Left cardiac atrium (tissue), 4 donors: ENCODE results near the gene EVPL. TPM values are rescaled to one million over a fixed set of nuclear protein-coding genes. Genes with fewer than 3 reads are reported as not detected.

Experiments used
- ATAC-seq, 2 donors: fragments of 200-7000 bp; cut with Tn5 transposase; one replicate each; pipeline ENCODE4 v1.9.1; 2020; ENCODE audit warnings: mild to moderate bottlenecking in 2 of 2, moderate library complexity in 2 of 2
- DNase-seq: peaks from one replicate; pipeline ENCODE4 v3.0.0-alpha.2; 2020
- intact Hi-C, 2 donors: fragments of 100-400 bp; cut with DNase I; formaldehyde crosslinking; loops; one replicate each; pipeline versions ENCODE4 v1.14.1 to v1.15.1; 2022 to 2023
- total RNA-seq, 2 donors: library from RNA; stranded (reverse); fragmentation: NEBNext Ultra II Directional; extraction: Animal tissue kit (Norgen Biotek cat#: 25700); gene quantifications; one replicate each; pipeline ENCODE4 v1.2.1, GENCODE V29; 2021
- donor health status: DM: no; HTN: yes; CAD: no.
- donor health status: DM: no; HTN: yes; CAD: no; lungs with severe emphysema.
- donor health status: DM: yes; HTN: yes; CAD: no.
- donor health status: Dilated cardiomyopathy.

The EVPL gene
- total RNA-seq, 2 donors from 2014 or later = 0.29 to 0.39 TPM

DNA sequence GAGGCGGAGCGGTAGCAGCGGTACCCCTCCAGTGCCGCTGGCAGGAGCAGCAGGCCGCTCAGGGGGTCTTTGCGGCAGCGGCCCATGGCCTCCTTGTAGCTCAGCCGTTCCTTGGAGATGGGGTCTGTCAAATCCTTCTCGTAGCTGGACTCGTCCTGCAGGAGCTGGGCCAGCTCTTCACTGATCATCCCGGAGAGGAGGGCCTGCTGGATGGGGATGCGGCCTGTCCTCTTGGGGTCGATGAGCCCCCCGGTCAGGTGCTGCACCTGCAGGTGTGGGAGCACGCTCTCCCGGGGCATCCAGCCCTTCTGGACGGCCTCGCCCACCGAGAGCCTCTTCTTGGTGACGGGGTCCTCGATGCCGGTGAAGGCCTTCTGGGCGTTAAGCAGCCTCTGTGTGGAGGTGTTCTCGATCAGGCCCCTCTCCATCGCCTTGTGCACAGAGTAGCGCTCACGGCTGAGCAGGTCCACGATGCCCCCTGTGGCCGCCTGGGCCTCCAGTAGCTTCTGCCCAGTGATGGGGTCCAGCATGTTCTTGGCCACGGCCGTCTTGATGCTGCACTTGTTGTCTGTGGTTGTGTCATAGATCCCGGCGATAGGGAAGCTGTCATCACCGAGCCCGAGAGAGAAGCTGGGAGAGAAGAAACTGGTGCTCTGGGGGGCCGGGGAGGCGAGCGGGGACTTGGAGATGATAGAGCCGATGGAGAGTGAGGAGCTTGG, 19.8 kb downstream of the EVPL start:
- intact Hi-C loops = loop anchor here (2.0 to 5.0 kb wide), 2 partner anchors 100 to 102 kb away; partner anchors contain the start of gene MRPL38 (in 1 of the 2)
- ATAC-seq (no peak), DNase-seq (no peak)

DNA sequence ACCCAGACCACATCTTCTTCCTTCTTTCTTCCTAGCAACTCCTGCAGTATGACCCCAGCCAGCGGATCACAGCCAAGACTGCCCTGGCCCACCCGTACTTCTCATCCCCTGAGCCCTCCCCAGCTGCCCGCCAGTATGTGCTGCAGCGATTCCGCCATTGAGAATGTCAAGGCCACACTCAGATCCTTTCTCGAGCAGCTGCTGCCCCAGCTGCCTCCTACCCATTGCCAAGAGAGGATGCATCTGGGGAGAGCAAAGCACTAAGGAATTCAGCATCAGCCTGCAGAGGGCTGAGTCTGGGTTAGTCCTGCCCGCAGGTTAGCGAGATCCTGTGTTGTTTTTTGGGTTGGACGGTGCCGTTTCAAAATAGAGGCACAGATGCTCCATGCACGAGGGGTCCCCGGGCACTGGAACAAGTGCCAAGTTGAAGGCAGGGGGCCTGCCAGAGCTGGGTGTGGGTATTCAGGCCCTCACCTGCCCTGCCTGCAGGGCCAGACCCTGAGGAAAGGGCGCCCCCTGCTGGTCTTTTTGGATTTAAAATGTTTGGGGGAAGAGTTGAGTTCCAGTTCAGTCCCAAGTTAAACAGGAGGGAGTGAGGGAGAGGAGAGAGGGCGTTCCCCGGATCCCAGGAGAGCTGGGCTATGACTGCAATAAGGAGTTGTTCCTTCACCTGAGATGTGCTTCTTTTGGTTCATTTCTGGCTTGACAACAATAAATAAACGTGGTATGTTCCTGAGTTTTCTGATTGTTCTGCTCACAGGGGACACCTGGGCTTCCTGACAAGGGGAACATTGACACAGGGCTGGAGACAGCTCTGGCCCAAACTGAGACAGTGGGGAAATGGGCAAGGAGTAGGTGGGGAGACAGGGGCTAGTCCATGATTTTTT, 21.6 kb downstream of the EVPL start:
- peak; percentile 66 to 74 for ATAC-seq
- DNase-seq = peak; percentile 82
- intact Hi-C loops = loop anchor here (2.0 to 5.0 kb wide), 2 partner anchors 98 to 101 kb away; partner anchors contain the start of gene MRPL38 (in 1 of the 2)

DNA sequence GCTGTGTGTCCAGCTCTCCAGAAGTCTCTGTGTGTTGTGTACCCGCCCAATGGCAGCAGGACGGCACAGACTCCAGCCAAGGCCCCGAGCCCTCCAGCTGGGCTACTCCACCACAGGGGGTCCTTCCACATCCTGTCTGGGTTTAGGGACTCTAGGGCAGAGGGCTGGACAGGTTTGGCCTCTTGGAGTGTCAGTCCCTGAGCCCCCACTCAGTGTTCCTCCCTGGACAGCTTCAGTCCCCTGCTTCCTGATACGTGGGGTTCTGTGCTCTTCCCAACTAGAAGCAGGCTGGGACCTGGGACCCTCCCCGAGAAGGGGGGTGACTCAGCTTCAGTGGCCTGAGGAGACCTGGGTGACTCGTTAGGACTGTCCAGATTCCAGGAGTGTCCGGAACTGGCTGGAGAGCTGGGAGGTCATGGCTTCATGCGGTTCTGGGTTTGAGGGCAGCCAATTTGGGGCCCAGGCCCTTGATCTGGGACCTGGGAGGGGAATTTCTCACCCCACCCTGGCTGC, 22.3 kb downstream of the EVPL start:
- intact Hi-C loops = loop anchor here in 1 of 2 donors (5.0 kb wide), 1 partner anchor 98 kb away; no protein-coding TSS in a partner anchor
- DNase-seq (no peak), ATAC-seq (peak in 1 of 2 donors; percentile 4)

DNA sequence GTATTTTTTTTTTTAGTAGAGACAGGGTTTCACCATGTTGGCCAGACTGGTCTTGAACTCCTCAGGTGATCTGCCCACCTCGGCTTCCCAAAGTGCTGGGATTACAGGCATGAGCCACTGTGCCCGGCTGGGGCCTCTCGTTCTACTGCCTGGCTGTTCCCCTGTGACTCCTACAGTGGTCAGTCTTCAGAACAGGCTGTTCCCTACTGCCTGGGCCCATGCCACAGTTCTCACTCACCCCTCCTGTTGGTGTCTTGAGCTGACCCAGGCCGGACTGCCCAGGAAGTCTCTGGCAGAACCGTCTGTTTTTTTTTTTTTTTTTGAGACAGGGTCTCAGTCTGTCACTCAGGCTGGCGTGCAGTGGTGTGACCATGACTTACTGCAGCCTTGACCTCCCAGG, 23.2 kb downstream of the EVPL start:
- ATAC-seq = no peak
- intact Hi-C loops = no loop called here

DNA sequence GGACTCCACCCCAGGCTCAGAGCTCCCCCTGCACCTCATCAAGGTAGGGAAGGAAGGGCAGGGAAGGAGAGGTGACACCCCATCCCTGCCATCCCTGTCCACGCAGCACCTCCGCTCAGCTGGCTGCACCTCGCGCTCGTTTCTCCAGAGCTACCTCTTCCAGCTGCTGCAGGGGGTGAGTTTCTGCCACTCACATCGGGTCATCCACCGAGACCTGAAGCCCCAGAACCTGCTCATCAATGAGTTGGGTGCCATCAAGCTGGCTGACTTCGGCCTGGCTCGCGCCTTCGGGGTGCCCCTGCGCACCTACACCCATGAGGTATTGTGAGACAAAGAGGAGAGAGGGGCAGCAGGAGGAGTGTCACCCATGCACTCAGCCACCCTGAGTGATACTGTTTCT, 25.0 kb downstream of the EVPL start:
- no peak for ATAC-seq
- intact Hi-C loops = no loop called here

More for the DNA sequence above, 23.2 kb downstream of the EVPL start:
- DNase-seq = no peak

DNA sequence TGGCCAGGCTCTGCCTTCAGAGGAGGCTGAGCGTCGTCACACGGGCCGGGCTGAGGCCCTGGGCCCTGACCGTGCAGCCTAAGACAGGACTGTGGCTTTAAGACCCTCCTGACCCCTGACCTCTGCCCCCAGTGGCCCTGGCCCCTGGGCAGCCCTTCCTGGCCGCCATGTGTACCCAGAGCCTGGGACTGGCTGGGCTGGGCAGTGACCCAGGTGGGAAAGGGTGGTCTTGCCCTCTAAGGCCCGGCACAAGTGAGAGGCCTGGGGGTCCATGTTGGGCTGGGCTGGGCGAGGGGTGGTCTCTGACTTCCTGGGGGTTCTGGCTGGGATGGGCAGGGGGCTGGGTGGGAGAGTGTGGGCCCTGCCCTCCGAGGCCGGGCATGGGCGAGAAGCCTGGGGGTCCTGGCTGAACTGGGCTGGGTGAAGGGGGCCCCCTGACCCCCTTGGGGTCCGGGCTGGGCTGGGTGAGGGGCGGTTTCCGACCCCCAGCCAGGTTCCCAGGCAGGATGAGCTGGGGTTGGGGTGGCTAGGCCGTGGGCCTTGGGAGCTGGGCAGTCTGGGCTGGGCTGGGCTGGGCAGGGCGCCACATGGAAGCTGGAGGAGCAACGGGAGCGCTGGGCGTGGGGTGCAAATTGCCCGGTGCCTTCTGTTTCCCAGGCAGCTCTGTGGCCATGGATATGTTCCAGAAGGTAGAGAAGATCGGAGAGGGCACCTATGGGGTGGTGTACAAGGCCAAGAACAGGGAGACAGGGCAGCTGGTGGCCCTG, 26.2 kb downstream of the EVPL start, which contains the start of gene CDK3:
TSS of gene CDK3 (plus strand) at position 101 of the 767 bp plus-strand sequence. CDS start at position 672, 571 bp downstream.
- DNase-seq = peak; percentile 18
- no peak for ATAC-seq
- intact Hi-C loops = no loop called here

More for the DNA sequence above, 25.0 kb downstream of the EVPL start:
- DNase-seq = peak; percentile 15

DNA sequence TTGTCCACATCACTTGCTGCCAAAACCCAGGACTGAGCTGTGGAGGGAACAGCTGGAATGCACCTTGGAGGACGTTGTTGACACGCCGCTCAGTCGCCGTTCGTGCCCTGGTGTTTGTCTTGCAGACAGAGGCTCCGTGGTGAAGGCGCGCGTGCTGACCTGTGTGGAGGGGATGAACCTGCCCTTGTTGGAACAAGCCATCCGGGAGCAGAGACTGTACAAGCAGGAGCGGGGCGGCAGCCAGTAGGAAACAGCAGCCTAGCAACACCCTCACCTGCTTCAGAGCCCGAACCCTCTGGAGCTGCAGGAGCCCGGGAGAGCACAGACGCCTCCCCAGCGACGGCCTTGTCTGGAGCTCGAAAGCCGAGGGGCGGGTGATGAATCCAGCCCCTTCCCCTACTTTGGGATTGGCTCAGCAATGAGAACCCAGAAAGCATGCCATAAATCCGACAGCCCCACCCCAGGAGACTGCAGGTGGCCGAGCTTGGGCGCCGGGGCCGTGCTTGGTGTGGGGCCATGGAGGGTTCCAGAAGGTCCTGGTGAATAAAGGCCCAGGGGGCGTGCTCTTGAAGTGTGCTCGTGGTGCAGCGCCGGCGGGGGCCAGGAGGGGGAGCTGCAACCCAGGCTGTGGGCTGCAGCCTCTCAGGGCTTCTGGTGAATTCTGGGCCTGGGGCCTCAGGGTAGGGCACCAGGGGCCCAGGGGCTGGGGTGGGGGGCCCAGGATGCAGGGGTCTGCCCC, 26.9 kb downstream of the EVPL start:
- intact Hi-C loops = no loop called here
- ATAC-seq = peak in 1 of 2 donors; percentile 18

DNA sequence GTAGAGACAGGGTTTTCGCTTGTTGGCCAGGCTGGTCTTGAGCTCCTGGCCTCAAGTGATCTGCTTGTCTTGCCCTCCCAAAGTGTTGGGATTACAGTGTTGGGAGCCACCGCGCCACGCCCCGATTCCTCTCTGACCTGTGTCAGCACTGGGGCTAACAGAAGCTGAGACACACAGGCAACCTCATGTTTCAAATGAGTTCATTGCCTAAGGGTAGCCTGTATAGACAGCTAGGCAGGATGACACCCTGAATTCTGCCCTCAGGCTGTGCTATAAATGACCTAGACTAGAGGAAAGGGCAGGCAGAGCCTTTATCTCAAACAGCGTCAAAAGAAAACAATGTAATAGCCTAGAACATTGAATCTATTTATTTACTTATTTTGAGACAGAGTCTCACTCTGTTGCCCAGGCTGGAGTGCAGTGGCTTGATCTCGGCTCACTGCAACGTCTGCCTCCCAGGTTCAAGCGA, 28.7 kb downstream of the EVPL start:
- intact Hi-C loops = no loop called here
- DNase-seq (no peak), ATAC-seq (no peak)

More for the DNA sequence above, 26.9 kb downstream of the EVPL start:
- DNase-seq = peak; percentile 38

DNA sequence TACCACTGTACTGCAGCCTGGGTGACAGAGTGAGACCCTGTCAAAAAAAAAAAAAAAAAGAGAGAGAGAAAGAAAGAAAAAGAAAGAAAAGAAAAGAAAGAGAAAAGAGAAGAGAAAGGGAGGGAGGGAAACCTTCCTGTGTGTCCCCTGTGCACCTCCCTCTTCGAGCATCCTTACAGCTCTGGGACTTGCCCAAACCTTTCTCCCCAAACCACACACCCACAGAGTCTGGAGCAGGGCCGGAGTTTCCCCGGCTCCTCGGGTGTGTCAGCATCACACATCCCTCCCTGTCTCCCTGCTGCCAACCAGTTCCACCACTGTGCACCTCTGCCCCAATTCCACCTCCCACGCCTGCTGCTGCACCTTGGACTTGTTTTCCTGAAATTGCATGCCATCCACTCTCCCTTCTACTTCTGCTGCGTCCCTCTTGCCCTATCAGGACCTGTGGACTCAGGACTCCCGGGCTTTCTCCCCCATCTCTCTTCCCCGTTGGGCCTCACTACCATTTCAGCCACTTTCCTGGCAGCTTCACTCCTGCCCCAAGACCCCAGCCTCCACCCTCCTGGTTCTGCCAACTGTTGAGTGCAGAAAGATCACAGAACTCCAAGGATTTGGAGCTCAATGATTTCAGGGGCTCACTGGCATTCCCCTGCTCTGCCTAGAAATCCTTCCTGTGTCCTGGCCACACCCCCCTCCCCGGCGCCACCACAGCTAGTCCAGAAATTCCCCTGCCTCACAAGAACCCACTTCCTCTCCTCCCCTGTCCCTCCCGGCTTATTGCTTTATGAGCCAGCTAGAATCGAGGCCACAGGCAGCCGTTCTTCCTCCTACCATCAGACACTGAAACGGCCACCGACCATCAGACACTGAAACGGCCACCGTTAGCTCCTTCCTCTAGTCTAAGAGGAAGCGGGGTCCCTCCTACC, 30.2 kb downstream of the EVPL start:
- ATAC-seq (peak in 1 of 2 donors; percentile 70), DNase-seq (no peak)
- intact Hi-C loops = no loop called here

DNA sequence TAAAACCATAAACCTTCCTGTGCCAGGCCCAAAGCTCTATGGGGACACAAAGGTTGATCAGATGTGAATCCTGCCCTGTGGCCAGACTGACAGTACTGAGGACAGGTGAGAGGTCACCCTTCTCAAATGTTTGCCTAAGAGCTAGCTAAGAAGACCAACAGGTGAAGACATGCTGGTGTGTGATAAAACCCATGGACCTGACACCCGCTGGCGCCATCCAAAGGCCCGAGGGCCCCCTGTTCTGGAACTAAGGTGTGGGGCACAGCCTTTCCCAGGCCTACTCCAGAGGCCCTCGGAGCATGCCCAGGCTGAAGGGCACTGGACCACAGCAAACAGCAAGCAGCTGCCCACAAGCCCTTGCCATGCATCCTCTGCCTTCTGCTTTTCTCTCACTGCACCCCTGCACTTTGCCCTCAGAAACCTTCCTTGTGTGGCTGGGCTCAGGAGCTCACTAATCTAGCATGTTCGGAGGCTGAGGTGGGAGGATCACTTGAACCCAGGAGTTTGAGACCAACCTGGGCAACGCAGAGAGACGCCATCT, 31.7 kb downstream of the EVPL start:
- DNase-seq (no peak), ATAC-seq (no peak)
- intact Hi-C loops = no loop called here

DNA sequence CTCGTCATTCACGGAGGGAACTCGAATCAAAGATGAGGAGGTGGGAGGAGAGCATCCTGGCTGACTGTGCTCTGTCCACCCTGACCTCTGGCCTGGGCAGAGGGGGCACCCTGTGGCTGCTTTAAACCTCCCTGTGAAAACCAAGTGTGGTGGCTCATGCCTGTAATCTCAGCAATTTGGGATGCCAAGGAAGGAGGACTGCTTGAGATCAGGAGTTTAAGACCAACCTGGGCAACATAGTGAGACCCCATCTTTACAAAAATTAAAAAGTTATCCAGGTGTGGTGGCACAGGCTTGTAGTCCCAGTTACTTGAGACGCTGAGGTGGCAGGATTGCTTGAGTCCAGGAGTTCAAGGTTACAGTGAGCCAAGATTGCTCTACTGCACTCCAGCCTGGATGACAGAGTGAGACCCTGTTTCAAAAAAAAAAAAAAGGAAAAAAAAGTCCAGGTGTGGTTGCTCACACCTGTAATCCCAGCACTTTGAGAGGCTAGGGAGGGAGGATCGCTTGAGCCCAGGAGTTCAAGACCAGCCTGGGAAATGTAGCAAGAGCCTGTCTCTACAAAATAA, 32.2 kb downstream of the EVPL start:
- intact Hi-C loops = no loop called here
- DNase-seq (no peak), ATAC-seq (no peak)

DNA sequence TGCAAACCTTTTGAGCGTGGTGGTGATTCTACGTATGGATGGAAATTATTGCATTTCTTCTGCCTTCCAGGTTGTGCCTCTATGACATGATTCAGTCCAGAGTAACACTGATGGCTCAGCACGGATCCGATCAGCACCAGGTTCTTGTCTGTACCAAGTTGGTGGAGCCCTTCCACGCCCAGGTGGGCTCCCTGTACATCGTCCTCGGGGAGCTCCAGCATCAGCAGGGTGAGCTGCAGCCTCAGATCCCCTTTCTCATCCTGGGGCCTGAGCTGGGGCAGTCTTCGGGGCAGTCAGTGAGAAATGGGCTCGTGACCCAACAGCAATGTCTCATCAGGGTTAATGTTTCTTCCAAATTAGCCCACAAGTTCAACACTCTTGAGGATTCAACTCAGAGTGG, 35.7 kb downstream of the EVPL start:
- DNase-seq = no peak
- intact Hi-C loops = no loop called here
- no peak for ATAC-seq

DNA sequence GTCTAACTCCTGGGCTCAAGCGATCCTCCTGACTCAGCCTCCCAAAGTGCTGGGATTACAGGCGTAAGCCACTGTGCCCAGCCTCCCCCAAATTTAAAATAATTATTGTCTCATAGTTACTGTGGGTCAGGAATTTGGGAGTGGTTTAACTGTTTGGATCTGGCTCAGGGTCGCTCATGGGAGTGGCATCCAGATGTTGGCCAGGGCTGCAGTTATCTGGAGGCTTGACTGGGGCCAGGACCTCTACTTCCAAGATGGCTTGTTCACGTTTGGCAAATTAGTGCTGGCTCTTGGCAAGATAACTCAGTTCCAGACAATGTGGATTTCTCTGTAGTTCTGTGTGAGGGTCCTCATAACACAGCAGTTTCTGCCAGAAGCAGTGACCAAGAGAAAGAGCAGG, 40.1 kb downstream of the EVPL start:
- ATAC-seq = no peak
- no peak for DNase-seq
- intact Hi-C loops = no loop called here

DNA sequence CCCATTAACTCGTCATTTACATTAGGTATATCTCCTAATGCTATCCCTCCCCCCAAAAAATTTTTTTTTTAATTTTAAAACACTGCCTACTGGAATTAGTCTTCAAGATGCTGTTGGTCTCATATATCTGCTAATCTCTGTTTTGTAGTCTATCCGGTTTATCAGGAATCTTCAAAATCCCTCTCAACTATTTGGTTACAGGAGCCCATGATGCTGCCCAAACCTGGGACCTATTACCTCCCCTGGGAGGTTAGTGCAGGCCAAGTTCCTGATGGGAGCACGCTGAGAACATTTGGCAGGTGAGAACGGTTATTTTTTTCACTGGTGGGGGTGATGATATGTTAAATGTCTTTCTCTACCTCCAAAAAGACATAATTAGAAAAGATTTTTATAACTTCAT, 41.1 kb downstream of the EVPL start:
- DNase-seq = no peak
- no peak for ATAC-seq
- intact Hi-C loops = no loop called here

DNA sequence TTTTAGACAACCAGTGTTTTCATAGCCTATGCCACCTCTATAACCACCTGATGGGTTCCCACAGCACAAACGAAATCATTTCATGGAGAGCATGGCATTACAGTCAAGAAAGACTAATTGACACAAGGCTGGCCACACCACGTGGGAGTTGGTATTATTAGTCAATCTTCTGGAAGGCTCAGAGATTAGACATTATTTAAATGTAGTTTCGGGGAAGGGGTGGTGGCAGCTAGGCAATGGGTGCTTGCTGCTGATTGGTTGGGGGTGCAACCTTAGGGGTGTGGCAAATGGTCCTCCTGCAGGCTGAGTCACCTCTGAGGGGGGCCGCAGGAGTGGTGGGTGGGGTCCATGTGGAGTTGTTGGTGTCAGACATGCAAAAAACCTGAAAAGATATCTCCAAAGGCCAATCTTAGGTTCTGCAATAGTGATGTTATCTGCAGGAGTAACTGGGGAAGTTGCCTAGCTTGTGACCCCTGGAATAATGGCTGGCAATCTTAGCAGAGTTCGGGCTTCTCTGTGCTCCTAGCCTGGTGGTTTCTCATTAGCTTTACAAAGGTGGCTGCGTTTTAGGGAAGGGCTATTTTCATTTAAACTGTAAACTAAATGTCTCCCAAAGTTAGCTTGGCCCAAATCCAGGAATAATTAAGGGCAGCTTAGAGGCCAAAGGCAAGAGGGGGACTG, 43.5 kb downstream of the EVPL start:
- ATAC-seq (peak in 1 of 2 donors; percentile 27), DNase-seq (peak; percentile 51)
- intact Hi-C loops = no loop called here

DNA sequence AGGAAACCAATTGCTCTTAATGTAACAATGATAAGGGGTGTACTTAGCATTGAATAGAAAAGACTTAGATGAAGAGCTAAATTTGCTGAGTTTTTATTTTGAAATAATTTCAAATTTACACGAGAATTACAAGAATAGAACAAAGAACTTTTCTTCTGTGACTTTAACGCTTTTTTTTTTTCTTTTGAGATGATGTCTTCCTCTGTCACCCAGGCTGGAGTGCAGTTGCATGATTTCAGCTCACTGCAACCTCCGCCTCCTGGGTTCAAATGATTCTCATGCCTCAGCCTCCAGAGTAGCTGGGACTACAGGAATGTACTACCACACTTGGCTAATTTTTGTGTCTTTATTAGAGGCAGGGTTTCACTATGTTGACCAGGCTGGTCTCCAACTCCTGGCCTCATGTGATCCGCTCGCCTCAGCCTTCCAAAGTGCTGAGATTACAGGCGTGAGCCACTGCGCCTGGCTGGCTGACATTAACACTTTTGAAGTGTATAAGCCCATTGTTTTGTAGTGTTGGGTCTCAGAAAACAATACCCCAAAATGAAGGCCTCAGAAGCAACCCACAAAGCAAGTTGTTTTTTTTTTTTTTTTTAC, 46.0 kb downstream of the EVPL start:
- ATAC-seq = no peak
- intact Hi-C loops = no loop called here
- no peak for DNase-seq
